Right atrium auricular region (tissue), 2 donors: ENCODE measurements around the gene SUPT20H. TPM values are rescaled to one million over a fixed set of nuclear protein-coding genes. Genes with fewer than 3 reads are reported as not detected.

ENCODE experiments used
- DNase-seq: peaks from one replicate; pipeline ENCODE4 v3.0.0-alpha.2; 2019; ENCODE audit warnings: low spot score
- H3K27ac ChIP-seq, 2 donors: fragments of 200-600 bp; sonication (generic); 1 replicate in 1 of 2; 2 replicates in 1 of 2; pipeline ENCODE4 v1.5.1; 2016 to 2019
- H3K27me3 ChIP-seq, 2 donors: fragments of 200-600 bp; sonication (generic); one replicate each; pipeline versions ENCODE4 v1.5.1 to v1.6.0; 2017 to 2019
- H3K36me3 ChIP-seq: fragments of 200-600 bp; sonication (generic); one replicate; pipeline ENCODE4 v1.5.1; 2016
- H3K4me1 ChIP-seq, 2 donors: fragments of 200-600 bp; sonication (generic); one replicate each; pipeline versions ENCODE4 v1.5.1 to v1.6.0; 2017 to 2019
- H3K4me3 ChIP-seq, 2 donors: fragments of 200-600 bp; sonication (generic); 1 replicate in 1 of 2; 2 replicates in 1 of 2; pipeline ENCODE4 v1.5.1; 2017 to 2019; ENCODE audit warnings: mild to moderate bottlenecking in 1 of 2, moderate library complexity in 1 of 2
- H3K9me3 ChIP-seq, 2 donors: fragments of 200-600 bp; sonication (generic); one replicate each; pipeline ENCODE4 v1.5.1; 2019
- total RNA-seq, 2 donors: library from RNA; depleted of rRNA; stranded (reverse); fragments of >200 nt; gene quantifications; one replicate each; pipeline ENCODE4 v1.1.0, GENCODE V29; 2016
- TF ChIP-seq, protein P1 (sequence below), 2 donors: fragments of 200-600 bp; sonication (generic); IDR thresholded peaks; one replicate each; pipeline ENCODE4 v1.5.1; 2019; ENCODE audit warnings: antibody characterized with exemption in 2 of 2

Gene SUPT20H
- total RNA-seq, 2 donors from 2014 or later, result 21.6 to 23.7 TPM

DNA sequence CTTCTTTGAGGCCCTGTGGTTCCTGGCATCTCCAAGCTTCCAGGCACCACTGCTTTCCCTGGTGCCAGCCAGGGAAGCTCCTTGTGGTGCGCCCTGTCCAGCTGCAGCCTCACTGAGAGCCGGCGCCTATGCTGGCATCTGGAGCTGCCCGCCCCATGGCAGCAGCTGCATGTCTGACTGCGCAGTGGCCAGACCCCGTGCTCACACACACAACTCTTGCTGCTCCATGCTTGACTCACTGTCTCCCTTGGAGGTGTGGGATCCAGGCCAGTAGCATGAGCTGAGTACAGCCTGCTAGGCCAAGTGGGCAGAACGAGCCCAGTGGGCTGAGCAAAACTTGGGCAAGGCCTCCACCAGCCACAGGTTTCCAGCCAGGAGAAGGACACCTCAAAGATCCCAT is 11.5 kb upstream of the SUPT20H start:
- no peak overlapping the region for H3K27ac ChIP-seq
- DNase-seq, result no peak
- H3K4me3 ChIP-seq, result no peak overlapping the region
- H3K27me3 ChIP-seq, result no peaks in the 10 kb centered on the region
- H3K36me3 ChIP-seq, result no peaks in the 10 kb centered on the region
- TF ChIP-seq, protein P1, sequence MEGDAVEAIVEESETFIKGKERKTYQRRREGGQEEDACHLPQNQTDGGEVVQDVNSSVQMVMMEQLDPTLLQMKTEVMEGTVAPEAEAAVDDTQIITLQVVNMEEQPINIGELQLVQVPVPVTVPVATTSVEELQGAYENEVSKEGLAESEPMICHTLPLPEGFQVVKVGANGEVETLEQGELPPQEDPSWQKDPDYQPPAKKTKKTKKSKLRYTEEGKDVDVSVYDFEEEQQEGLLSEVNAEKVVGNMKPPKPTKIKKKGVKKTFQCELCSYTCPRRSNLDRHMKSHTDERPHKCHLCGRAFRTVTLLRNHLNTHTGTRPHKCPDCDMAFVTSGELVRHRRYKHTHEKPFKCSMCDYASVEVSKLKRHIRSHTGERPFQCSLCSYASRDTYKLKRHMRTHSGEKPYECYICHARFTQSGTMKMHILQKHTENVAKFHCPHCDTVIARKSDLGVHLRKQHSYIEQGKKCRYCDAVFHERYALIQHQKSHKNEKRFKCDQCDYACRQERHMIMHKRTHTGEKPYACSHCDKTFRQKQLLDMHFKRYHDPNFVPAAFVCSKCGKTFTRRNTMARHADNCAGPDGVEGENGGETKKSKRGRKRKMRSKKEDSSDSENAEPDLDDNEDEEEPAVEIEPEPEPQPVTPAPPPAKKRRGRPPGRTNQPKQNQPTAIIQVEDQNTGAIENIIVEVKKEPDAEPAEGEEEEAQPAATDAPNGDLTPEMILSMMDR (IDR thresholded peaks at IDR 0.05), result no peak
- no peaks in the 10 kb centered on the region for H3K9me3 ChIP-seq
- H3K4me1 ChIP-seq, result no peaks in the 10 kb centered on the region

DNA sequence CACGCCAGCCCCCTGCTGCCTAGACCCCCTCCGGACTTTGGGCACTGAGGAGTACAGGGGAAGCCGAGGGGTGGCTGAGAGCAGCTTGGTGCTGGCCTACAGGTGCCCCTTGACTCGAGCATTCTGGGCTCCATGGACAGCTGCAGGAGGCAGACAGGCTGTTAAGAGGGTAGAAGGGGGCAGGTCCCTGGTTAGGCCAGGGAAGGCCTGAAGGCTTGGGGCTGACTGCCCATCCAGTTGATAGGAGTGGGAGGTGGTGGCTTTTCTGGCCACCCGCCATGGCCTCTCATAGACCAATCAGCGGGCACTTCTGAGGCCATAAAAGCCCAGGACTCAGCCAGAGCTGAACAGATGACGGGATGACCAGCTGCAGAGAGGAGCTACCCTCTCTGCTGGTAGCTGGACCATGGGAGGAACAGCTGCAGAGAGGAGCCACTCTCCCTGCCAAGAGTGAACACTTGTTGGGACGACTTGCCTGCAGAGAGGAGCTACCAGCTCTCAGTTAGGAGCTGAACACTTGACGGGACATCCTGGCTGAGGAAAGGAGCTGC is 10.7 kb upstream of the SUPT20H start:
- Histone ChIP-seq H3K27ac (no peak overlapping the region), H3K27me3 (no peaks in the 10 kb centered on the region), H3K9me3 (no peaks in the 10 kb centered on the region), H3K4me1 (no peaks in the 10 kb centered on the region), H3K36me3 (no peaks in the 10 kb centered on the region), H3K4me3 (no peak overlapping the region)
- TF ChIP-seq, protein P1 (IDR thresholded peaks at IDR 0.05), result no peak
- DNase-seq, result no peak

DNA sequence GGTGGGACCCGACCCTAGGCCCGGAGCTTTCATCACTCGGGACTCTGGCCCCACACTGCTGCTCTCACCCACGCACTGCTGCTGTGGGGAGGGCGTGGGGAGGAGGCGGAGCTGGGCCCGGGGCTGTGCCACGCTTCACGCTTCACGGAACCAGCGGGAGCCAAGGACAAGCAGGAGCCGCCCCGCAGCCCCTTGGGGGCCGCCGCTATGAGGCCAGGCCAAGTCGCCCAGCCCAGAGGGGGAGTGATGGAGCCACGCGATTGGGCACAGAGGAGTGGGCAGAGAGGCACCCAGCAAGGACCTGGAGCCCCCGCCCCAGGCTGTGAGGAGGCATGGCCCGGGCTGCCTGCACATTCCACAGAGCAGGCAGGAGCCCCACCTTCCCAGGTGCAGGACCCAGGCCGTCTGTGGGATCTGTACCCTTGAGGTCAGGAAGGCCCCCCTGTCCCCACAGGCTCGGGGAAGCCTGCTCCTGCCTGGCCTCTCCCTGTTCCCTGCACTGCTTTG is 10.2 kb upstream of the SUPT20H start:
- no peak for DNase-seq
- no peak overlapping the region for H3K27ac ChIP-seq
- TF ChIP-seq, protein P1 (IDR thresholded peaks at IDR 0.05), result no peak
- H3K27me3 ChIP-seq, result no peaks in the 10 kb centered on the region
- no peaks in the 10 kb centered on the region for H3K4me1 ChIP-seq
- no peaks in the 10 kb centered on the region for H3K36me3 ChIP-seq
- H3K4me3 ChIP-seq, result no peak overlapping the region
- H3K9me3 ChIP-seq, result no peaks in the 10 kb centered on the region

DNA sequence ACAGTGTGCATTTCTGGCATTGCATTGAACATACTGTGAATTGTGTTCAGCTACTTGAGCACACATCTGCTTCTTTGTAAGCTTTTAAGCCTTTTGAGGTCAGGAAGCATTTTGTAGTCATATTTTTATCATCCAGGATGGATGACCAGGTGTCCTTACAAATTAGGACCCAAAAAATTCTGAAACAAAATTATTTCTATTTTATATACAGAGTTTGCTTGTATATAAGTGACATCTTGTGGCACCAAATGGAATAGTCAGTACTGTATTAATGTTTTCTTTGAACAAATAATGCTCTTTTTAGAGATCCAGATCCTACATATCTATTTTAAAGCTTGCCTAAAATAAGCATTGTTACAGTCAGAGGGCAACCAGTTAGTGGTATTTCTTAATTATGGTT is 9.5 kb upstream of the SUPT20H start:
- no peak for DNase-seq
- H3K9me3 ChIP-seq, result no peaks in the 10 kb centered on the region
- no peaks in the 10 kb centered on the region for H3K27me3 ChIP-seq
- no peak overlapping the region for H3K4me3 ChIP-seq
- H3K36me3 ChIP-seq, result no peaks in the 10 kb centered on the region
- H3K27ac ChIP-seq, result no peak overlapping the region
- H3K4me1 ChIP-seq, result no peaks in the 10 kb centered on the region
- TF ChIP-seq, protein P1 (IDR thresholded peaks at IDR 0.05), result no peak

DNA sequence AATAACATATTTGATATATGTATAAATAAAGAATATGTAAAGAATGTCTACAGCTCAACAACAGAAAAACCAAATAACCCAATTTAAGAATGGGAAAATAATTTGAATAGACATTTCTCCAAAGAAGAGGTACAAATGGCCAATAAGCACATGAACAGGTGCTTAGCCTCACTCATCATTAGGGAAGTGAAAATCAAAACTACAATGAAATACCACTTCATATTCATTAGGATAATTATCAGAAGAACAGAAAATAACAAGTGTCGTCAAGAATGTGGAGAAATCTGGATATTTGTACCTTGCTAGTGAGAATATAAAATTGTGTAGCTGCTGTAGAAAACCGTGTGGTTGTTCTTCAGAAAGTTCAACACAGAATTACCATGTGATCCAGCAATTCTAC is 8.4 kb upstream of the SUPT20H start:
- Histone ChIP-seq H3K9me3 (no peaks in the 10 kb centered on the region), H3K4me3 (no peak overlapping the region), H3K36me3 (no peaks in the 10 kb centered on the region), H3K27me3 (no peaks in the 10 kb centered on the region), H3K27ac (no peak overlapping the region), H3K4me1 (no peaks in the 10 kb centered on the region)
- TF ChIP-seq, protein P1 (IDR thresholded peaks at IDR 0.05), result no peak
- DNase-seq, result no peak
